NCI-H524 treated with DMSO at 0.1 percent for 48 hours (cell line): ENCODE data around the gene SF3A1.
"Not testable (repeated sequence)": the region's sequence is repeated elsewhere in the genome, so short reads cannot be mapped to it uniquely, and the experiment has no call there.

Experiments used
- DNase-seq: peaks from one replicate; lab custom pipeline; 2025; lab: John Stamatoyannopoulos, UW

SF3A1 gene

DNA sequence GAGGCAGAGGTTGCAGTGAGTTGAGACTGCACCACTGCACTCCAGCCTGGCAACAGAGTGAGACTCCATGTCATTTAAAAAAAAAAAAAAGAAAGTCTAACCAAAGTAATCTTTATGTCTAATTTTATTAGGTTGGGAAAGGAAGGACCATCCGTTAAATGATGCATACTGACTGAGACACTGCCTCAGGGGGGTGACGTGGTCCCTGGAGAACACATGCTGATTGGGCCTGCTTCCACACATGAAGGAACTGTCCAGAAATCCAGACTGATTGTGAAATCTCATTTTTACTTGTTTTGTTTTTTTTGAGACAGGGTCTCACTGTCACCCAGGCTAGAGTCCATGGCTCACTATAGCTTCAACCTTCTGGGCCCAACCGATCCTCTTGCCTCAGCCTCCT is 5.5 kb downstream of the SF3A1 start:
- DNase-seq = no peak

DNA sequence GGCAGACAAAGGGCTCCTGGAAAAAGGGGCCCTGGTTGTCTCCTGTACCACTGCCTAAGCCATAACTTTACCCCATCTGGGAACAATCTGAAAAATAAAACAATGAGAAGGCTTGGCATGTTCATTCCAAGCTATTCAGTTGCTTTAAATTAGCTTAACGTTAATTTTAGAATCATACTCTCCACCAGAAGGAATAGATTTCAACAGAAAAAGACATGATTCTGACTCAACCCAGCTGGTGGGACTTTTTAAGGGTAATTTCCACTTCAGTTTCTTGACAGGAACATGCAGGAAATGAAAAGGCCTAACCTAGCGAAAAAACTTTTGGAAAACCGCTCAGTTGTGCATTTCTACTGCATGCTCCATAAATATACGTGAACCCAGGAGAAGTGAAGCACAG is 7.9 kb downstream of the SF3A1 start:
- DNase-seq = no peak

DNA sequence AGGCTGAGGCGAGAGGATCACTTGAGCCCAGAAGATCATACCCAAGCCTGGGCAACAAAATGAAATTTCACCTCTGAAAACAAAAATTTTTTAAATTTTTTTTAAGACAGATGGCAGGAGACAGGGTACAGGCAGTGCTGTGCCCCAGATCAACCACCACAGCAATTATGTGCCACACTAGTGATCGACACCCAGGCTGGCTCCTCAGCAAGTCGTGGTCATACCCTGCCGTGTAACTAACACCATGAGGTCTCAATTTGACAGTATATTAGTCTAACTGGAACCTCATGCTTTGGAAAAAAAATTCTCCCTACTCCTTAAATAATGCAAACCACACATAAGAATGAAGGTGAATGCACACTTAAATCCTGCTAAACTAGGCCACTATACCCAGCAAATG is 8.3 kb downstream of the SF3A1 start:
- no peak for DNase-seq

DNA sequence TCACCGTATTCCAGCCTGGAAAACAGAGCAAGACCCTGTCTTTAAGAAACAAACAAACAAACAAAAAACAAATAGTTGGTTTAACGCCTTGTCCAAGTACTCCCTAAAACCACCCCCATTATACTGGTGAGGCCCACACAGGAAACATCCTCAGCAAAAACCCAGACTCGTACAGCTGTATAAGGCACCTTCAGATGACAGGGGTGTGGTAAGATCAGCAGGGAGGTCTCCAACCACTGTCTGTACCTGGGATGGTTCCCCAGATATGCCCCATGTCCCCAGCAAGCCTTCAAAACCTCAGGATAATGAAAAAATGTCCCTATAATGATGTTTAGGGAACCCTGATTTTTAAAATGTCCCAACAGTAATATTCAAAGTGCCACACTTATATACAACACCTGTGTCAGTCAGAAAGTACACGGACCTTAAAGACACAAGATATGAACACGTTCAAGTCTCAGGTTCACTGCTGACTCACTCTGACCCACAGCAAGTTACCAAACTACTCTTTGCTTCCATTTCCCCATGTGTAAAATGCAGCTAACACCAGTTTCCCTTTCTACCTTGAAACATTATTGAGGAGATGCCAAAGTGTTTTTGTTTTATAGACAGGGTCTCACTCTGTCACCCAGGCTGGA is 9.3 kb downstream of the SF3A1 start:
- DNase-seq = no peak

DNA sequence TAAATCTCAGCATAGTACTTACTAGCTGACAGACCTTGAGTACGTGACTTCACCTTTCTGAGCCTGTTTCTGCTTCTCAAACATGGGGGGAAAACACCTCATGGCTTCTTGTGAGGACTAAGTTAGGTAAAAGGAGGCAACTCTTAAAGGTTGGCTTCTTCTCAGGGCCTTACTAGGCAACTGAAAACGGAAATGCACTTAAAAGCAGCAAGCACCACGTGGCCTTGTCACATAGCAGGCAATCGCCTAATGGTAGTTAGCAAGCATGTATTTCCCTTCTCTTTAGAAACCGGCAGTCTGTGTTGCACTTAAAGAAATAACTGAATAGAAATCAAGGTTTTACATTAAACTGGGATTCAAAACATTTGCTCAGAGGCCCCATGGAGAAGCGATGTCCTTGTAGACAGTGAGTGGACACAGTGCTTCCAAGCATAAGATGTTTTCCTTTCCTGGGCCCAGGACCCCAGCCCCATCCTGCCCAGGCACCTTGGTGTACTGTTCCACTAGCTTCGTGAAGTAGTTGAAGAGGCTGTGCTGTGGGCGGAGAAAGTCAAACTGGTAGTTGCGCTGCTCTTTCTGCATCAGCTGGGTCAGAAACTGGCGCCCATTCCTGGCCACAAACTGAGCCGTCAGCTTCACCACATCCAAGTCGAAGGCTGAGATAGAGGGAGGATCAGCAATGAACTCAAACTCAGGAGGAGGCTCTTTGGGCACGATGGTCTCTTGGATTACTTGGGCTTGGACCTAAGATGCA is 12.1 kb downstream of the SF3A1 start:
- DNase-seq = no peak

DNA sequence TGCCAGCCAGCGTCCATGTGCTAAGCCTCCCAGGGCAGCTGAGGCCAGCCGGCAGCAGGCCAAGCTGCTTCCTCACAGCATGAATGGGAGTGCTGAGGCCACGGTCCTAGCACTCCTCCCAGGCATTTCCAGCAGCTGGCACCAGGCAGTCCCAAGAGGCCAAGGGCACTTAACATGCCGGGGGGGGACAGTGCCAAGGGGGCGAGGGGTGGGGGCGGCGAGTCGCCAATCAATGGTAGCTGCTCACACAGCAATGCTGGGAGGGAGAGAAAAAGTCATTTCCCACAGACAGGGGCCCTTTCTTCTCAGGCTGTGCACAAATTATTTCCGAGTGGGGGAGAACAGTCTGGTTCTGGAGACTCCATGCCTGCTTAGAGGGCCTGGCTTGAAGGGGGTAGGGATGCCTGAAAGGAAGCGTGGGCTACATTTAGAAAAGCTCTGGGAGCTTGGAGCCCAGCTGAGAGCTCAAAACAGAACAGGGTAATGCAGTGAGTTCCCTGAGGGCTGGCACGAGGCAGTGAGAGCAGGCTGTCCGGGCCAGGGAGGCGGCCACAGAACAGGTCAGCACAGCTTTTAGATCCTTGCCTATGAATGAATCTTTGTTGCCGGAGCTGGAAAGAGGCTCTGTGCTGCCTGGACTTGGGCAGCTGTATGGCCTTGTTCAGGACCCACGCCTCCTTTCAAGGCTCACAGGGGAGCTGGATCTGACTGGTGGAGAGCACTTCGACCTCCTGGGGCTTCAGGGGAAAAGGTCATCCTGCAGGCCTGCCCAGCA is 15.6 kb downstream of the SF3A1 start:
- DNase-seq = no peak

DNA sequence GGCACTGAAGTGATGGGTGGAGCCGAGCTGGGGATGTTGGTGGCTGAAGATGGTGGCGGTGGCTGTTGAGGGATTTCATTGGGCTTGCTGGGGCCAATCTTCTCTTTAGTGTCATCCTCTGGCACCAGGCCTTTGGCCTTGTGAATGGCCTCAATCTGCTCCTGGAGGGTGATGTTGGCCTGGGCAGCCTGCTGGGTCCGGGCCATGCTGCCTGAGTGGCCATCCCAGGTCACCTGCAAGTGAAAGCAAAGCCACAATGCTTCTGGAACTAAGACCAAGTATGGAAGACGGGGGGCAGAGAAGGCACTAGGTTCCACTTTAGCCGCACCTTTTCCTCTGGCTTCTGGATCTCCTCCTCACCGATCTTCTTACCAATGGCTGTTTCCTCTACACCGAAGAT is 17.9 kb downstream of the SF3A1 start:
- no peak for DNase-seq

DNA sequence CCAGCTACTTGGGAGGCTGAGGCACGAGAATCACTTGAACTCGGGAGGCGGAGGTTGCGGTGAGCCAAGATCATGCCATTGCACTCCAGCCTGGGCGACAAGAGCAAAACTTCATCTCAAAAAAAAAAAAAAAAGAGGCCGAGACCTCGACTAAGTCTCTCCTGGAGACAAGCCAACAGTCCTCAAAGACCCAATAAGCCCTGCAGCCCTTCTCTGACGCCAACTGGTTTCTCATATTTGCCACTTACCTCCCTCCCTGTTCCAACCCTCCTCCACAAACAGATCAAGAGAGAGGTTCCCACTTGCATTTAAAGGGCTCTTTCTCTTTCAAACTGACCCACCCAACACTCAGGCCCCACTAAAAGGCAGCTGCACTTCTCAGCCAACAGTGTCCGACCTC is 18.4 kb downstream of the SF3A1 start:
- not testable (repeated sequence) for DNase-seq

DNA sequence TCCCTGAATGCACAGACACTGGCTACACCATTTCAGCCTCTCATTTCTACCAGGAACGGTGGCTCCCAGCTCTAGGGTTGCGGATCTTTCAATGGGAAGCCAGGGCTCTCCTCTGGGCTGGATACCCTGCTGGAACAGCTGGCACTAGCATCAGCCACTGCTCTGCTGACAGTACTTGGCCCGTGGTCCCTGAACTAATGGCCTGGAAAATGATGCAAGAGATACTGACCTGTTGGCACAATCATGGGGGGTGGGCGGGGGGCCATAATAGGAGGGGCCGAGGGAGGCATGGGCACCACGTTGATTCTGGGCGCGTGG is 19.3 kb downstream of the SF3A1 start:
- no peak for DNase-seq

DNA sequence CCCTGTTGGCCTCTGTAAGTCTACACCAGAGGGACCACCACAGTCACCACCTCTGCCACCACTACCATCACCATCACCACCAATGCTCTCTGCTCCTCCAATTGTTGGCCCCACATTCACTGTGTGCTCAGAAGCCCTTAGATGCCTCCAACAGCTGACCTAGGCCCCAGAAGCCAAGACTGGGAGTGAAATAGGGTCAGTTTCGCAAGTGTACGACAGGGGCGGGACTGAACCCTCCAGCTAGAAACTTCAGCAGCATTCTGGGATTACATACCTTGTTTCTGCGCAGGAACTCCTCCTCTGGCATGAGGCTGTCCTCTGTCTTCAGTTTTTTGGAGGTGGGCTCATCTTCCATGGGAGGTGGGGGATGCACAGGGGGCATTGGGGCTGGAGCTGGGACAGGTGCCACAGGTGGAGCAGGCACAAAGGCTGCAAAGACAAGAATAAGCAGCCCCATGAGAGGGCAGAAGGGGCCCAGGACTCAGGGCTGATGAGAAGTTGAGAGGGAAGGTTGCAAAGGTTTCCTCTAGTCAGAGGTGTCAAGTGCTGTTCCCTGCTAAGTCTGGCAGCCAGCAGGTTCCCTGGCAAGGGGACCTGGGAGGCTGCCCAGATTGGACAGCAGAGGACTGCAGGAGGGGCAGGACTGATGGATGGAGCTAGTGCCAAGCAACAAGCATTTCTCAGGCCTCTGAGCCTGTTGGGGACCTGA is 19.8 kb downstream of the SF3A1 start:
- DNase-seq = no peak

DNA sequence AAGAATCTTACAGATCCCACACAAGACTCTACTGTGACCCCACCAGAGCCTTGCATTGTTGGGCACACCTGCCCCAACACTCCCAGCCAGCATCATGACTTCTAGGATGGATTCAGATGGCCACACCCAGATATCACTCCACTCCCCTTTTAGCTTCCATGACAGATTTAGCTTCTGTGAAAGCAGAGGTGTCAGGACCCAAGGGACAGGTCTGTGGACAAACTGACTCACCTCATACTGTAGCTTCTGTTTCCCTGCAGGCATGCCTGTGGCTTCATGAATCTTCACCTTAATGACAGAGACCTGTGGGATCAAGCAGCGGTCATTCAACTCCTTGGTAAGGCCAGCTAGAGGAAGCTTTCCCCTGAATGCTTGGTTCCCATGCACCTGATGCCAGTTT is 21.5 kb downstream of the SF3A1 start:
- no peak for DNase-seq

DNA sequence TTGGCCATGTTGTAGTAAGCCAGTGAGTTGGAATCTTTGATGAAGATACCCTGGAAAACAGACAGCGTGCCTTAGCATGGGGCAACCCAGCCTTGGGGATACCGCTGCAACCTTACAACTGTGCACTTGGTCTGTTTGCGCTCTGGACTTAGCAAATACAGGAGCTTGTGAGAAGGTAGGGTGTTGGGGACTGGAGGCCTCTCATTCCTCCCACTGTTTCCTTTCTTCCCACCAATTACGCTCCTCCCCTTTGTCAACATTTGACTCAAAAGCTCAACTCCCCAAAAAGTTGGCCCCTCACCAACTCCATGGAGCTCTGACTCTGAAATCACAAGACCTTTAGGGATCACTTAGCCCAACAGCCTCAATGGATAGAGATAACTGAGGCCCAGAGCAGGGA is 22.0 kb downstream of the SF3A1 start:
- no peak for DNase-seq

DNA sequence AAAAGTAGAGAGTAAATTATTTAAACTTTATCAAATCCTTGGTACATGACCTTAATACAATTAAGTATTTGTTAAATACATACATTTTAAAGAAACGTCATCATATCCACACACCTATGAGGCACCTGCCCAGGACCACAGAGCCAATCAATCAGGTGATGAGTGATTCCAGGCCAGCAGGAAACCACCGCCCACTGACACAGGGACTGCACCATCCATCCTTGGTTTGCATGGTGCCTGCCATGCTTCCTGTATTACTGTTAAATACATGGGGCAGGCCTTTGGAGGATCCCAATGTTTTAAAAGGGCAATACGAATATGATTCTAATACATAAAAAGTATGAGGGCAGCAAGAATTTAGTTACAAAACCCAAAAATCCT is 23.0 kb downstream of the SF3A1 start:
- DNase-seq = no peak

DNA sequence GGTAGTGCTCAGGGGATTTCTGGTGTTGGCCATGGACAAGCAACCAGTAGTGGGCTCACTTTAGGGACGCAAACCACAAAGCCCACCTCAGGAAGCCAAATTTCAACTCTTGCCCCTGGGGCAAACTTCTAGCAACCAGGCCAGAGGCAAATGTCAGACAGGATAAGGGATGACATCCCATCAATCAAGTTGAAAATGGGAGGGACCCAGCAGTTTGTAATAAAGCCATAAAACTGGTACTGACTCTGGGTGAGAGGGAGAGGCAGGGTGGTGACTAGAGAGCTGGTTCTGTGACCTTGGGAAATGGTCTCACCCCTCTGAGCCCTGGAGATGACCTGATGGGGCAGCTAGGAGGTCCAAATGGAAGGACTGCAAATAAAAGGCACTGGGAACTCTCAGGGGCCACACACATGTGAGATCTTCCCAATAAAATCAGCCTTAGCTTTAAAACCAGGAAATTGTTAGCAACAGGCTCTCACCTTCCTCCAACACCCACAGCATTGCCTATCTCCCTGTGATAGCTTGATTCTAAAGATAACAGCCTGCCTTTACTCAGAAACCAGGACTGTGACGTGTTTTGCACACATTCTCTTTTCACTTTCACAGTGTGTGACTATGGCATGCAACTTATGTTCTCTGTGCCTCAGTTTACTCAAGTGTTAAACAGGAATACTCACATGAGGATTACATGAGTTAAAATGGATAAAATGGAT is 23.5 kb downstream of the SF3A1 start:
- no peak for DNase-seq

DNA sequence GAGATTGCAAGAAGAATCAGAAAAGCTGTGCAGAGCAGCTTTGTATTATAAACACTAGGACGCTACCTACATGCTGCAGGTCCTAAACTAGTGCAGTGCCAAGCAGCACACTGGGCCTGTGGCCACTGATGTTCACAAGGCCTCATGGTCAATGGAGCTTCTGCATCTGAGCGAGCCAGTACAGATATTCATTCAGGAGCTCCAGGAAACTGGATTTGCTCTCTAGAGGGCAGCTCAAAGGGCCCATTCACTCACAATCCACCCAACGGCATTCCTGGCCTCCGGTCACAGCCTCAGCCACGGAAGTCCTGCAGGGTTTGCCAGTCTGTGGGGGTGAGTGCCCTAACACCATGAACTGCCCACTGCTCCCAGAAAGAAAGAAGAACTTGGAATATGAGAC is 24.1 kb downstream of the SF3A1 start:
- DNase-seq = no peak

DNA sequence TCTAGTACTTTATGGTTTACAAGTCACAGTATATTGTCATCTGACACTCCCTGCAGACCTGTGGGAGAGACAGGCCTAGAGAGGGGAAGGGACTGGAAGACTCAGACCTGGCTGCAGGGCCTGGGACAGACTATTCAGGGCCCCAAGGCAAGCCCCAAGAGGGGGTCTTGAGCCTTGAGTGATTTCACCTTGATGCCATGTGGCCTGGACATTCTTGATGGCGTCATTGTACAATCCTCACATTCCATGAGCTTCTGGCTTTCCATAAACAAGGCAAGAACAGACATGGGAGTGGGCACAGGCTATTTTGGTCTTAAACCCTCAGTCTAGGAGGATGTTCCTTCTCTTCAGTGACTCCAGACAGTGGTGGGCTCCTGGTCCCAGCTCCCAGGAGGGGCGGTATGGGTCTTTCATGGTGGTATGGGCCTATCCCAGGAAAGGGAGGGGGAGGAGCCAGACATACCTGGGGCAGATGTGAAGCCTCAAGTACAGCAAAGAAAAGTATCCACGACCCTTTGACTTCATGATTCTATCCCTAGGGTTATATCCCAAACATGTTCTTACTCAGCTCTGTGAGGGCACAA is 28.1 kb downstream of the SF3A1 start:
- no peak for DNase-seq

DNA sequence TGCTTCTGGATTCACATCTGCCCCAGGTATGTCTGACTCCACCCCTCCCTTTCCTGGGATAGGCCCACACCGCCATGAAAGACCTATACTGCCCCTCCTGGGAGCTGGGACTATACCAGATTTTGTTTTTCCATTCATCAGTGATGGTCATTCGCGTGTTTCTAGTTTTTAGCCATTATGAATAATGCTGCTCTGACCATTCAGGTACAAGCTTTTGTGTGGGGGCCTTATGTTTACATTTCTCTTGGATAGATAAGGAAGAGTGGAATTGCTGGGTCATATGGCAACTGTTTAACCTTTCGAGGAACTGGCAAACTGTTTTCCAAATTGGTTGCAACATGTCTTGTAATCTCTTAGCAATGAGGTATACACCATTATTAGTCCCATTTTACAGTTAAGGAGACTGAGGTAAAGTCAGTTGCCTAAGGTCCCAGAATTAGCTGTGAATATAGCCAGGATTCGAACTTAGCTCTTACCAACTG is 28.8 kb downstream of the SF3A1 start:
- no peak for DNase-seq

DNA sequence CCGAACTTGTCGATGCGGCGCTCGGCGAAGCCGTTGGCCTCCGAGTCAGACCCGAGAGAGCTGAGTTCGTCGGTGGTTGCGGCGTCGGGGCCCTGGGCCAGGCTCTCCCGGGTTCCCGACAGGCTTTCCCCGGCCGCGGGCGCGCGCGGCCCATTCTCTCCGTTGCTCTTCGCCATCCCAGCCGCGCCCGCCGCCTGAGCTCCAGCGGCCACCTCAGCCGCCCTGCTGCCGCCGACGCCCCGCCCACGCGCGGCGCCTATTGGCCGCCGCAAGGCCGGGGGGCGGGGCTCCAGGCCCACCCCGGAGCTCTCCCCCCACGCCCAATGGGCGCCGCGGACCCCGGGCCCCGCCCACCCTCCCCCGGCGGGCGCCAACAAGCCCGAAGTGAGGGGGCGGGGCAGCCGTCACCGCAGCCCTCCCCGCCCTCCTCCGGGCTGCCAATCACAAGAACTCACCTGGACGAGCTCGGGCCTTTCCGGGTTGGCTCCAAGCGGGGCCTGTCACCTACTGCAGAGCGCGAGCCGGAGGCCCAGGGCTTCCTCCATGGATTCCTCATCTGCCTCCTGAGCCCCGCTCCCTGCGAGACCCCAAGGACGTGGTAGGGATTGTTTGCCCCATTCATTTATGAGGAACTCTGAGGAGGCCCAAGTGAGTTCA is 29.9 kb downstream of the SF3A1 start, which contains the start of gene TBC1D10A:
Gene TBC1D10A, minus strand, starts transcription at position 236 of the 657 bp plus-strand sequence. Its CDS starts 60 bp downstream, at position 176.
- DNase-seq = peak; percentile 29

DNA sequence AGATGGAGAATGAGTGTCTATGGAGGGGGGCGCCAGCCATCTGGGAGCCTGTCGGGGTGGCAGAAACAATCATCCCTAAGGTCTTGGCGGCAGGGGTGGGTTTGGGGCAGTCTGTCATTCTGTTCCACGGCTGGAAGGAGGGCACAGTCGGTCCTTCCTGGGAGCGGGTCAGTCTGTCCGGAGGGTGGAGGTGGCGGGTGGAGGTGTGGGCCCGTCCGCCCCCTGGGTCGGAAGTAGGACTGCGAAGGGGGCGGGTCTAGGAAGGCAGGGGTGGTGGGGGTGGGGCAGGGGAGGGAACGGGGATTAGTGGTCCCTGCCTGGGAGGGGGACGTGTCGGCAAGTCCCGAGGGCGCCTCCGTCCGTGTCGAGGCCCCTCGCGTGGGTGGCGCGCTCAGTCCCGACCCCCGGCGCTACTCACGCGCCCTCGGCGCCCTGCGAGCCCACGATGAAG is 30.4 kb downstream of the SF3A1 start:
- no peak for DNase-seq

DNA sequence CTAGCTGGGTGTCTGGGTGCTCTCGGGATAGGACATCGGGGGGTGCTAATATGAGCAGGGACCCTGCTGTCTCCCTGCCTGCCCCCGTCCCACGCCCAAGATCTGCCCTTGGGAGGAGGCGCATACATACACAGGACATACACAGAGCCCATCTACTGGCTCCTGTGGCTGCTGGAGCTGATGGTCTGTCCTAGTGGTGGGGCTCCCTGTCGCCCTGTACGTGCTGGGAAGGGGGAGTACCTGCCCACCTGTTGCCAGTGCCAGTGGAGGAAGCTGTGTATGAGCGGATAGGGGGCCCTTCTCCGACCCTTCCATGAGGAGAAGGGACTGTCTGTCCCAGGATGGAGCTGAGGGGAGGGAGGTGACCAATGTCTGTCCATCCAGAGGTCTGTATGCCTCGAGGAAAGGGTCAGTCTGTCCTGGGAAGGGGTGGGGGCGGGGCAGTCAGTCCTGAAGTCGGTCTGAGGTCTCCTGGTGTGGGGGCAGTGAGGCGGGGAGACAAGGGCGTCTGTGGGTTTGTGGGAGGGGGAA is 30.9 kb downstream of the SF3A1 start:
- DNase-seq = no peak
